ENCODE data around the gene CERT1. TPM values are rescaled to one million over a fixed set of nuclear protein-coding genes. Genes with fewer than 3 reads are reported as not detected.

The CERT1 gene
- total and polyA plus RNA-seq, 9 of the 15 experiments (the other 6 are each of a cell fraction or from before 2014, with no cell fraction given): 3.4 to 24.7 (median 9.8) TPM

DNA sequence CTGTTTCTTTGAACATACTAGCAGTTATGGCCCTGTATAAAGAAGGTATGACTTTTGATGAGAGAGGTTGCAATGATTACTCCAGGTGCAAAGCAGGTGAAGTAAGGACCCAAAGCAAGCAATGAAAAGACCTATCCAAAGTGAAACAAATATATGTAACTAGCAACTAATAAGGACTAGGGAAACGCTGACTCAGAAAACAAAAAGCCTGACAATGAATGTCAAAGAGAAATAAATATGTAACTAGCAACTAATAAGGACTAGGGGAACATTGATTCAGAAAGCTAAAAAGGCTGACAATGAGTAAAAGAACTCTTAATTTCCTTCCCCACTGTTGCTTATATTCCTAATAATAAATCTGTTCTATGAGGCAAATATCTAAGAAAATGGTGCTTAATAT lies 131.3 kb downstream of the CERT1 start:
- ChIA-PET CTCF (ENCODE audit: low intra/inter-chr PET ratio) (no interaction called here), POLR2A (interaction anchor here (2.1 kb wide), 1 partner anchor 16 kb away, joined by 12 read pairs; no protein-coding TSS in a partner anchor)
- ATAC-seq (no peak), FAIRE-seq (no peak), DNase-seq (ENCODE audit: extremely low read depth in 1 of 4, low spot score in 3 of 4) (no peak)
- 93% methylated on average over 1 of the region's 1 CpG for WGBS (ENCODE audit: insufficient coverage, low coverage, missing lambda C conversion rate)
- no peaks in the 10 kb centered on the region for H3K9me1 ChIP-seq (ENCODE audit: control insufficient read depth, insufficient read depth, low read length)
- H3K9me3 ChIP-seq (replicated peaks; ENCODE audit: control insufficient read depth, insufficient read depth, low read depth, low read length): no peaks in the 10 kb centered on the region
- no peak overlapping the region for H3K27ac ChIP-seq (ENCODE audit: extremely low read depth, low read depth, low read length)
- H2AFZ ChIP-seq (ENCODE audit: low read depth, low read length): no peak overlapping the region
- H3K4me2 ChIP-seq (ENCODE audit: insufficient read depth, low read length): no peak overlapping the region
- H3K9ac ChIP-seq (ENCODE audit: insufficient read depth in 1 of 2, low read depth in 2 of 2, low read length in 2 of 2): no peak overlapping the region
- no TSS peak for BruUV-seq (replicated peaks)
- no peaks in the 10 kb centered on the region for H4K20me1 ChIP-seq (replicated peaks; ENCODE audit: control insufficient read depth, insufficient read depth, low read length)
- H3K27me3 ChIP-seq (ENCODE audit: control insufficient read depth in 2 of 2, insufficient read depth in 2 of 2, low read length in 2 of 2): no peaks in the 10 kb centered on the region
- in situ Hi-C loops (cut with MboI) (loop anchor here (10.0 kb wide), 1 partner anchor 1015 kb away; no protein-coding TSS in a partner anchor), intact Hi-C loops (cut with micrococcal nuclease) (no loop called here)
- peaks cover 0 to 11% of the 10 kb centered on the region in 2 experiments for H3K4me1 ChIP-seq (replicated peaks in 1 of 2; ENCODE audit: control insufficient read depth in 2 of 2, insufficient read depth in 2 of 2, low read length in 2 of 2)
- TF ChIP-seq ZZZ3 (IDR thresholded peaks at IDR 0.05) (no peak), DPF2 (IDR thresholded peaks at IDR 0.05) (no peak), ZNF316 (IDR thresholded peaks at IDR 0.05) (peak; percentile 78), BDP1 (IDR thresholded peaks at IDR 0.05; ENCODE audit: insufficient read depth, insufficient read length) (no peak), BACH1 (tag; IDR thresholded peaks at IDR 0.05) (no peak), POLR2B (IDR thresholded peaks at IDR 0.05; ENCODE audit: low read depth, partially characterized antibody) (no peak), C11orf30 (IDR thresholded peaks at IDR 0.05; ENCODE audit: low read depth) (peak; percentile 63; the same call in 1 of the 2 replicates)
- H3K4me3 ChIP-seq: no peak overlapping the region
- H3K79me2 ChIP-seq (ENCODE audit: control insufficient read depth, insufficient read depth, low read length): no peaks in the 10 kb centered on the region
- peaks cover 51% of the 10 kb centered on the region for H3K36me3 ChIP-seq (ENCODE audit: control insufficient read depth, insufficient read depth, low read length)

- Histone ChIP-seq H3K4me3 (no peak overlapping the region), H3K9me1 (ENCODE audit: control insufficient read depth, insufficient read depth, low read length) (no peaks in the 10 kb centered on the region), H3K27ac (ENCODE audit: extremely low read depth, low read depth, low read length) (no peak overlapping the region), H3K27me3 (ENCODE audit: control insufficient read depth in 2 of 2, insufficient read depth in 2 of 2, low read length in 2 of 2) (no peaks in the 10 kb centered on the region), H3K36me3 (ENCODE audit: control insufficient read depth, insufficient read depth, low read length) (peaks cover 37% of the 10 kb centered on the region; the same call in 2 of the 3 replicates), H2AFZ (ENCODE audit: low read depth, low read length) (no peak overlapping the region), H3K4me1 (replicated peaks in 1 of 2; ENCODE audit: control insufficient read depth in 2 of 2, insufficient read depth in 2 of 2, low read length in 2 of 2) (no peaks in the 10 kb centered on the region), H4K20me1 (replicated peaks; ENCODE audit: control insufficient read depth, insufficient read depth, low read length) (no peaks in the 10 kb centered on the region), H3K79me2 (ENCODE audit: control insufficient read depth, insufficient read depth, low read length) (no peaks in the 10 kb centered on the region), H3K9ac (ENCODE audit: insufficient read depth in 1 of 2, low read depth in 2 of 2, low read length in 2 of 2) (no peak overlapping the region), H3K9me3 (replicated peaks; ENCODE audit: control insufficient read depth, insufficient read depth, low read depth, low read length) (no peaks in the 10 kb centered on the region), H3K4me2 (ENCODE audit: insufficient read depth, low read length) (no peak overlapping the region)
- no peak for ATAC-seq
- intact Hi-C loops (cut with micrococcal nuclease): no loop called here
- in situ Hi-C loops (cut with MboI): no loop called here
- POLR2A ChIA-PET: interaction anchor here (0.7 to 1.9 kb wide), 3 partner anchors 9 to 619 kb away, joined by 3 to 15 read pairs (median 3); no protein-coding TSS in a partner anchor
- 86% methylated on average over 4 of the region's 4 CpGs for WGBS (ENCODE audit: insufficient coverage, low coverage, missing lambda C conversion rate)
- BruUV-seq (replicated peaks): no TSS peak
- CTCF ChIA-PET (ENCODE audit: low intra/inter-chr PET ratio): no interaction called here
- DNase-seq (ENCODE audit: extremely low read depth in 1 of 4, low spot score in 3 of 4): no peak
- no peak for FAIRE-seq
- TF ChIP-seq CBFA2T2 (conservative IDR thresholded peaks at IDR 0.05): no peak
- no peak for TF ChIP-seq HNRNPH1 (optimal IDR thresholded peaks at IDR 0.05; ENCODE audit: low read depth, low read length)
- TF ChIP-seq, protein P1, sequence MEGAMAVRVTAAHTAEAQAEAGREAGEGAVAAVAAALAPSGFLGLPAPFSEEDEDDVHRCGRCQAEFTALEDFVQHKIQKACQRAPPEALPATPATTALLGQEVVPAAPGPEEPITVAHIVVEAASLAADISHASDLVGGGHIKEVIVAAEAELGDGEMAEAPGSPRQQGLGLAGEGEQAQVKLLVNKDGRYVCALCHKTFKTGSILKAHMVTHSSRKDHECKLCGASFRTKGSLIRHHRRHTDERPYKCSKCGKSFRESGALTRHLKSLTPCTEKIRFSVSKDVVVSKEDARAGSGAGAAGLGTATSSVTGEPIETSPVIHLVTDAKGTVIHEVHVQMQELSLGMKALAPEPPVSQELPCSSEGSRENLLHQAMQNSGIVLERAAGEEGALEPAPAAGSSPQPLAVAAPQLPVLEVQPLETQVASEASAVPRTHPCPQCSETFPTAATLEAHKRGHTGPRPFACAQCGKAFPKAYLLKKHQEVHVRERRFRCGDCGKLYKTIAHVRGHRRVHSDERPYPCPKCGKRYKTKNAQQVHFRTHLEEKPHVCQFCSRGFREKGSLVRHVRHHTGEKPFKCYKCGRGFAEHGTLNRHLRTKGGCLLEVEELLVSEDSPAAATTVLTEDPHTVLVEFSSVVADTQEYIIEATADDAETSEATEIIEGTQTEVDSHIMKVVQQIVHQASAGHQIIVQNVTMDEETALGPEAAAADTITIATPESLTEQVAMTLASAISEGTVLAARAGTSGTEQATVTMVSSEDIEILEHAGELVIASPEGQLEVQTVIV (CRISPR knock-in tag; IDR thresholded peaks at IDR 0.05; ENCODE audit: borderline replicate concordance): no peak
- no peak for TF ChIP-seq ZNF280A (IDR thresholded peaks at IDR 0.05; ENCODE audit: low read depth, partially characterized antibody)
- TF ChIP-seq NR2C1 (IDR thresholded peaks at IDR 0.05): no peak
- no peak for TF ChIP-seq NR2C1 (tag; IDR thresholded peaks at IDR 0.05)
- TF ChIP-seq CHD1 (IDR thresholded peaks at IDR 0.05; ENCODE audit: low read length): no peak
Observed at GRCh38 chr5:75375414-75375813, 136.0 kb downstream of the CERT1 start.
